ENCODE results near the gene LRP8. TPM values are rescaled to one million over a fixed set of nuclear protein-coding genes. Genes with fewer than 3 reads are reported as not detected.

The LRP8 gene
- total RNA-seq, 1 experiment from 2014 or later, result 28.6 TPM

GRCh38 chr1:53196017-53196484, 131.8 kb downstream of the LRP8 start:
- intact Hi-C loops (cut with micrococcal nuclease; ENCODE audit: unreplicated experiment), result no loop called here
- DNase-seq (ENCODE audit: low read depth, low spot score) (no peak), ATAC-seq (peak; percentile 20; the same call in 1 of the 2 replicates)
- Histone ChIP-seq H3K4me3 (ENCODE audit: low read depth in 2 of 2, low read length in 2 of 2) (peak overlapping the region; percentile 91 to 97), H3K27me3 (ENCODE audit: control insufficient read depth, insufficient read depth, low read length) (no peaks in the 10 kb centered on the region), H3K27ac (ENCODE audit: low read length) (peak overlapping the region; percentile 97), H3K36me3 (ENCODE audit: control insufficient read depth, insufficient read depth, low read length) (peaks cover 2% of the 10 kb centered on the region), H3K9me3 (ENCODE audit: control insufficient read depth, insufficient read depth, low read depth, low read length) (no peaks in the 10 kb centered on the region), H3K4me1 (ENCODE audit: control insufficient read depth, insufficient read depth, low read length) (peaks cover 15% of the 10 kb centered on the region)
- ChIA-PET CTCF (no interaction called here), POLR2A (no interaction called here)
- in situ Hi-C loops (cut with HindIII; ENCODE audit: low pct_unique_long_range_greater_than_20kb, low sequenced_read_pairs), result no loop called here
- no TSS peak for BruUV-seq (replicated peaks)
- TF ChIP-seq CTCF (IDR thresholded peaks at IDR 0.05) (no peak), TCF7L2 (IDR thresholded peaks at IDR 0.05; ENCODE audit: low read depth, low read length) (no peak), POLR2AphosphoS5 (IDR thresholded peaks at IDR 0.05; ENCODE audit: low read depth, low read length) (no peak), SIN3A (IDR thresholded peaks at IDR 0.05; ENCODE audit: borderline replicate concordance, insufficient read depth, low read depth, low read length) (no peak), REST (IDR thresholded peaks at IDR 0.05; ENCODE audit: insufficient read depth in 1 of 2, low read depth in 2 of 2, low read length in 1 of 2) (no peak)

- Histone ChIP-seq H3K36me3 (ENCODE audit: control insufficient read depth, insufficient read depth, low read length) (peaks cover 2% of the 10 kb centered on the region), H3K4me1 (ENCODE audit: control insufficient read depth, insufficient read depth, low read length) (peaks cover 15% of the 10 kb centered on the region), H3K27ac (ENCODE audit: low read length) (peak overlapping the region; percentile 97; the same call in 1 of the 2 replicates), H3K4me3 (ENCODE audit: low read depth in 2 of 2, low read length in 2 of 2) (no peak overlapping the region), H3K9me3 (ENCODE audit: control insufficient read depth, insufficient read depth, low read depth, low read length) (no peaks in the 10 kb centered on the region), H3K27me3 (ENCODE audit: control insufficient read depth, insufficient read depth, low read length) (no peaks in the 10 kb centered on the region)
- intact Hi-C loops (cut with micrococcal nuclease; ENCODE audit: unreplicated experiment) (no loop called here), in situ Hi-C loops (cut with HindIII; ENCODE audit: low pct_unique_long_range_greater_than_20kb, low sequenced_read_pairs) (no loop called here)
- ATAC-seq (no peak), DNase-seq (ENCODE audit: low read depth, low spot score) (no peak)
- no peak for TF ChIP-seq SIN3A (IDR thresholded peaks at IDR 0.05; ENCODE audit: borderline replicate concordance, insufficient read depth, low read depth, low read length)
- no peak for TF ChIP-seq TCF7L2 (IDR thresholded peaks at IDR 0.05; ENCODE audit: low read depth, low read length)
- TF ChIP-seq CTCF (IDR thresholded peaks at IDR 0.05), result no peak
- no peak for TF ChIP-seq POLR2AphosphoS5 (IDR thresholded peaks at IDR 0.05; ENCODE audit: low read depth, low read length)
- no peak for TF ChIP-seq REST (IDR thresholded peaks at IDR 0.05; ENCODE audit: insufficient read depth in 1 of 2, low read depth in 2 of 2, low read length in 1 of 2)
- no TSS peak for BruUV-seq (replicated peaks)
- POLR2A ChIA-PET, result interaction anchor here (0.6 kb wide), 1 partner anchor 346 kb away, joined by 3 read pairs; no protein-coding TSS in a partner anchor
- CTCF ChIA-PET, result interaction anchor here (0.9 kb wide), 1 partner anchor 13 kb away, joined by 3 read pairs; no protein-coding TSS in a partner anchor
These were observed 132.4 kb downstream of the LRP8 start for GRCh38 chr1:53195246-53196016.
